PC-9 (cell line): Measurements from ENCODE around the gene GNB1.

Experiments
- EZH2 ChIP-seq: fragments of 200-600 bp; sonication (generic); IDR thresholded peaks from 2 replicates; pipeline ENCODE4 v1.8.0; 2017; ENCODE audit warnings: antibody characterized with exemption, low read depth
- TF ChIP-seq, protein P1 (sequence below): fragments of 200-600 bp; sonication (generic); conservative IDR thresholded peaks from 2 replicates; pipeline ENCODE4 v1.6.1; 2017; ENCODE audit warnings: mixed run types, antibody characterized with exemption, mild to moderate bottlenecking, moderate library complexity

DNA sequence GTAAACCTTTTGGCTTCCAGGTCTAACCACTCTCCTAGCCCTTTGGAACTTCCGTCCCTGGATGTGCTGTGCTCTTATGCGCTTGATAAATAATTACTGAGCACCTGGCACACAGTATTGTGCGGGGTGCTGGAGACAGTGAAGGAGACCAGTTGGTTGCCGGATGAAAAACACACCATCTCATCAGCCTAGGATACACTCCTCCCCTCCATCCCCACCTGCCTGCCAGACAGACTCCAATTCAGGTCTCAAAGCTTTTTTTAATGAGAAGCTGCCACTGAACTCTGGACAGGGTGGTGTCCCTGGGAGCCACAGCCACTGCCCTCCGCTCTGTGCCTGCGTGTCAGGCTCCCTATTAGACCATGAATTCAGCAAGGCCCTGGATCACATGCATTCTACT, 9.2 kb downstream of the GNB1 start:
- TF ChIP-seq, protein P1, sequence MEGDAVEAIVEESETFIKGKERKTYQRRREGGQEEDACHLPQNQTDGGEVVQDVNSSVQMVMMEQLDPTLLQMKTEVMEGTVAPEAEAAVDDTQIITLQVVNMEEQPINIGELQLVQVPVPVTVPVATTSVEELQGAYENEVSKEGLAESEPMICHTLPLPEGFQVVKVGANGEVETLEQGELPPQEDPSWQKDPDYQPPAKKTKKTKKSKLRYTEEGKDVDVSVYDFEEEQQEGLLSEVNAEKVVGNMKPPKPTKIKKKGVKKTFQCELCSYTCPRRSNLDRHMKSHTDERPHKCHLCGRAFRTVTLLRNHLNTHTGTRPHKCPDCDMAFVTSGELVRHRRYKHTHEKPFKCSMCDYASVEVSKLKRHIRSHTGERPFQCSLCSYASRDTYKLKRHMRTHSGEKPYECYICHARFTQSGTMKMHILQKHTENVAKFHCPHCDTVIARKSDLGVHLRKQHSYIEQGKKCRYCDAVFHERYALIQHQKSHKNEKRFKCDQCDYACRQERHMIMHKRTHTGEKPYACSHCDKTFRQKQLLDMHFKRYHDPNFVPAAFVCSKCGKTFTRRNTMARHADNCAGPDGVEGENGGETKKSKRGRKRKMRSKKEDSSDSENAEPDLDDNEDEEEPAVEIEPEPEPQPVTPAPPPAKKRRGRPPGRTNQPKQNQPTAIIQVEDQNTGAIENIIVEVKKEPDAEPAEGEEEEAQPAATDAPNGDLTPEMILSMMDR, result no peak
- no peak for TF ChIP-seq EZH2
